Measurements from ENCODE around the gene PLXNA4. TPM values are rescaled to one million over a fixed set of nuclear protein-coding genes. Genes with fewer than 3 reads are reported as not detected.

Gene PLXNA4, protein sequence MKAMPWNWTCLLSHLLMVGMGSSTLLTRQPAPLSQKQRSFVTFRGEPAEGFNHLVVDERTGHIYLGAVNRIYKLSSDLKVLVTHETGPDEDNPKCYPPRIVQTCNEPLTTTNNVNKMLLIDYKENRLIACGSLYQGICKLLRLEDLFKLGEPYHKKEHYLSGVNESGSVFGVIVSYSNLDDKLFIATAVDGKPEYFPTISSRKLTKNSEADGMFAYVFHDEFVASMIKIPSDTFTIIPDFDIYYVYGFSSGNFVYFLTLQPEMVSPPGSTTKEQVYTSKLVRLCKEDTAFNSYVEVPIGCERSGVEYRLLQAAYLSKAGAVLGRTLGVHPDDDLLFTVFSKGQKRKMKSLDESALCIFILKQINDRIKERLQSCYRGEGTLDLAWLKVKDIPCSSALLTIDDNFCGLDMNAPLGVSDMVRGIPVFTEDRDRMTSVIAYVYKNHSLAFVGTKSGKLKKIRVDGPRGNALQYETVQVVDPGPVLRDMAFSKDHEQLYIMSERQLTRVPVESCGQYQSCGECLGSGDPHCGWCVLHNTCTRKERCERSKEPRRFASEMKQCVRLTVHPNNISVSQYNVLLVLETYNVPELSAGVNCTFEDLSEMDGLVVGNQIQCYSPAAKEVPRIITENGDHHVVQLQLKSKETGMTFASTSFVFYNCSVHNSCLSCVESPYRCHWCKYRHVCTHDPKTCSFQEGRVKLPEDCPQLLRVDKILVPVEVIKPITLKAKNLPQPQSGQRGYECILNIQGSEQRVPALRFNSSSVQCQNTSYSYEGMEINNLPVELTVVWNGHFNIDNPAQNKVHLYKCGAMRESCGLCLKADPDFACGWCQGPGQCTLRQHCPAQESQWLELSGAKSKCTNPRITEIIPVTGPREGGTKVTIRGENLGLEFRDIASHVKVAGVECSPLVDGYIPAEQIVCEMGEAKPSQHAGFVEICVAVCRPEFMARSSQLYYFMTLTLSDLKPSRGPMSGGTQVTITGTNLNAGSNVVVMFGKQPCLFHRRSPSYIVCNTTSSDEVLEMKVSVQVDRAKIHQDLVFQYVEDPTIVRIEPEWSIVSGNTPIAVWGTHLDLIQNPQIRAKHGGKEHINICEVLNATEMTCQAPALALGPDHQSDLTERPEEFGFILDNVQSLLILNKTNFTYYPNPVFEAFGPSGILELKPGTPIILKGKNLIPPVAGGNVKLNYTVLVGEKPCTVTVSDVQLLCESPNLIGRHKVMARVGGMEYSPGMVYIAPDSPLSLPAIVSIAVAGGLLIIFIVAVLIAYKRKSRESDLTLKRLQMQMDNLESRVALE (N-terminal part only)
- 10 to 100 TPM in 1 of 5 experiments, 1 to 10 TPM in 2, under 1 TPM in 2; 0.05 to 31.6 (median 3.3) TPM for total RNA-seq
- 1 to 10 TPM in 1 of 2 donors, under 1 TPM in 1; 0.24 to 1.1 TPM for polyA plus RNA-seq
- total RNA-seq = 3.6 reads per million, percentile 19 among the genes with 10 or more reads in this experiment

- ChIA-PET CTCF (no interaction called here), POLR2A (no interaction called here)
- peaks cover 61 to 85% (median 67%) of the 10 kb centered on the region in 5 donors for H3K27me3 Mint-ChIP-seq
- H3K9me3 Mint-ChIP-seq = no peaks in the 10 kb centered on the region
- peaks cover 14 to 50% (median 19%) of the 10 kb centered on the region in 7 donors for H3K4me1 Mint-ChIP-seq
- Histone ChIP-seq H3K4me3 (ENCODE audit: low read length) (peak within 1 kb of the TSS; percentile 52), H3K27me3 (ENCODE audit: control insufficient read depth in 2 of 2, insufficient read depth in 2 of 2, low read length in 2 of 2) (peaks cover 5 to 14% of the 10 kb centered on the region in 2 donors), H3K27ac (ENCODE audit: low read depth, low read length) (no peak within 1 kb of the TSS), H3K4me1 (ENCODE audit: control insufficient read depth in 2 of 2, insufficient read depth in 2 of 2, low read length in 2 of 2) (peaks cover 0 to 5% of the 10 kb centered on the region in 2 donors), H3K36me3 (ENCODE audit: control insufficient read depth in 2 of 3, insufficient read depth in 3 of 3, low read length in 3 of 3) (no peaks in the 10 kb centered on the region), H3K9me3 (ENCODE audit: control insufficient read depth in 2 of 3, low read length in 3 of 3) (no peaks in the 10 kb centered on the region)
- peak within 1 kb of the TSS; percentile 30 to 91 (median 76) for H3K4me3 Mint-ChIP-seq
- peak in 2 of 9 donors; percentile 18 to 23 for DNase-seq
- ATAC-seq = no peak
- H3K27ac Mint-ChIP-seq = no peak within 1 kb of the TSS
- H3K36me3 Mint-ChIP-seq = peaks cover 0 to 25% (median 0%) of the 10 kb centered on the region in 5 donors
- intact Hi-C loops (cut with micrococcal nuclease) = loop anchor here (1.0 to 5.0 kb wide), 3 partner anchors 59 to 506 kb away; partner anchors contain the start of gene CHCHD3 (in 1 of the 2)
These were observed at the start of gene PLXNA4 for GRCh38 chr7:132575982-132576720. TSS of gene PLXNA4 (minus strand) at chr7:132576470. CDS start at chr7:132508693, 67,777 bp downstream.

GRCh38 chr7:132625651-132626050 is 49.4 kb upstream of the PLXNA4 start:
- H3K27me3 ChIP-seq (ENCODE audit: control insufficient read depth in 2 of 2, insufficient read depth in 2 of 2, low read length in 2 of 2) = no peaks in the 10 kb centered on the region
- H3K9me3 Mint-ChIP-seq = peaks cover 0 to 3% (median 0%) of the 10 kb centered on the region in 11 donors
- no peak overlapping the region for H3K27ac Mint-ChIP-seq
- ChIA-PET CTCF (no interaction called here), POLR2A (no interaction called here)
- H3K9me3 ChIP-seq (ENCODE audit: control insufficient read depth in 2 of 3, low read length in 3 of 3) = no peaks in the 10 kb centered on the region
- no peak overlapping the region for H3K4me3 ChIP-seq (ENCODE audit: low read length)
- ATAC-seq (no peak), DNase-seq (no peak)
- no peaks in the 10 kb centered on the region for H3K4me1 ChIP-seq (ENCODE audit: control insufficient read depth in 2 of 2, insufficient read depth in 2 of 2, low read length in 2 of 2)
- no peaks in the 10 kb centered on the region for H3K36me3 ChIP-seq (ENCODE audit: control insufficient read depth in 2 of 3, insufficient read depth in 3 of 3, low read length in 3 of 3)
- H3K27me3 Mint-ChIP-seq = peaks cover 0 to 23% (median 0%) of the 10 kb centered on the region in 5 donors
- H3K36me3 Mint-ChIP-seq = no peaks in the 10 kb centered on the region
- no peak overlapping the region for H3K27ac ChIP-seq (ENCODE audit: low read depth, low read length)
- H3K4me1 Mint-ChIP-seq = peaks cover 0 to 8% (median 4%) of the 10 kb centered on the region in 7 donors
- intact Hi-C loops (cut with micrococcal nuclease) = no loop called here
- H3K4me3 Mint-ChIP-seq = no peak overlapping the region

DNA sequence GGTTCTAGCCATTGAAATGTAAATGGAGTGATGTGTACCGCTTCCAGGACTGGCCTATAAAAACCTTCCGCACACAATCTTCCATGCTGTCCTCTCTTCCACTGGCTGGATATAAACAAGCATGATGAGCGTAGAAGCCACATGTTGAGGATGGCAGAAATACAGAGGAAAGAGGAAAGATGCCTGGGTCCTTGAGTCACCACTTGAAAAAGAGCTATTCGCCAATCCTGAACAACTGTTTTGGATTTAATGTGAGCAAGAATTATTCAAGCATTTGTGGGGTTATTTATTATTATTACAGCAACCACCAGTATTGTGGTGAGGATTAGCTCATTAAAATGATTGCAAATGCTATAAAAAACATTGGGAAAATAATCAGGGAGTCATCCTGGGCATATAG is 45.8 kb upstream of the PLXNA4 start:
- no peaks in the 10 kb centered on the region for H3K36me3 Mint-ChIP-seq
- ChIA-PET POLR2A (no interaction called here), CTCF (interaction anchor here (0.7 kb wide), 1 partner anchor 613 kb away, joined by 3 read pairs; no protein-coding TSS in a partner anchor)
- H3K27ac Mint-ChIP-seq = no peak overlapping the region
- Histone ChIP-seq H3K9me3 (ENCODE audit: control insufficient read depth in 2 of 3, low read length in 3 of 3) (no peaks in the 10 kb centered on the region), H3K36me3 (ENCODE audit: control insufficient read depth in 2 of 3, insufficient read depth in 3 of 3, low read length in 3 of 3) (no peaks in the 10 kb centered on the region), H3K27me3 (ENCODE audit: control insufficient read depth in 2 of 2, insufficient read depth in 2 of 2, low read length in 2 of 2) (no peaks in the 10 kb centered on the region), H3K4me3 (ENCODE audit: low read length) (no peak overlapping the region), H3K4me1 (ENCODE audit: control insufficient read depth in 2 of 2, insufficient read depth in 2 of 2, low read length in 2 of 2) (no peaks in the 10 kb centered on the region), H3K27ac (ENCODE audit: low read depth, low read length) (no peak overlapping the region)
- H3K27me3 Mint-ChIP-seq = peaks cover 0 to 10% (median 0%) of the 10 kb centered on the region in 5 donors
- peaks cover 0 to 3% (median 0%) of the 10 kb centered on the region in 11 donors for H3K9me3 Mint-ChIP-seq
- DNase-seq (no peak), ATAC-seq (no peak)
- intact Hi-C loops (cut with micrococcal nuclease) = no loop called here
- no peaks in the 10 kb centered on the region for H3K4me1 Mint-ChIP-seq
- H3K4me3 Mint-ChIP-seq = no peak overlapping the region

DNA sequence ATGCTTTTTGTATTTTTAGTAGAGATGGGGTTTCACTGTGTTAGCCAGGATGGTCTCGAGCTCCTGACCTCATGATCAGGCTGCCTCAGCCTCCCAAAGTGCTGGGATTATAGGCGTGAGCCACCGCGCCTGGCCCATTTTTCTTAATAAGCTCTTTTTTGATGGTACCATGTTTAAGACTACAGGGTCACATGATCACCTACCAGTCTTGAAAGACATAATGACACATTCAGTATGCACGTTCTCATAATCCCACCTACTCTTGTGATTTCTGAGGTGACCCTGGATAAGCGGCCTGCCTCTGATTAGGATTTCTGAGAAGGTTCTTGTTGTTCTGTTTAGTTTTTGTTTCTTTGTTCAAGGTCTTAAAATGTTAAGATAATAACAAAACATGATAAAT is 43.7 kb upstream of the PLXNA4 start:
- Histone ChIP-seq H3K9me3 (ENCODE audit: control insufficient read depth in 2 of 3, low read length in 3 of 3) (no peaks in the 10 kb centered on the region), H3K27me3 (ENCODE audit: control insufficient read depth in 2 of 2, insufficient read depth in 2 of 2, low read length in 2 of 2) (no peaks in the 10 kb centered on the region), H3K27ac (ENCODE audit: low read depth, low read length) (no peak overlapping the region), H3K36me3 (ENCODE audit: control insufficient read depth in 2 of 3, insufficient read depth in 3 of 3, low read length in 3 of 3) (no peaks in the 10 kb centered on the region), H3K4me3 (ENCODE audit: low read length) (no peak overlapping the region), H3K4me1 (ENCODE audit: control insufficient read depth in 2 of 2, insufficient read depth in 2 of 2, low read length in 2 of 2) (no peaks in the 10 kb centered on the region)
- ATAC-seq (no peak), DNase-seq (no peak)
- ChIA-PET CTCF (no interaction called here), POLR2A (no interaction called here)
- H3K9me3 Mint-ChIP-seq = no peaks in the 10 kb centered on the region
- no peak overlapping the region for H3K4me3 Mint-ChIP-seq
- intact Hi-C loops (cut with micrococcal nuclease) = no loop called here
- H3K36me3 Mint-ChIP-seq = no peaks in the 10 kb centered on the region
- H3K27me3 Mint-ChIP-seq = peaks cover 0 to 21% (median under 1%) of the 10 kb centered on the region in 5 donors
- no peak overlapping the region for H3K27ac Mint-ChIP-seq
- peaks cover under 1 to 7% (median 1%) of the 10 kb centered on the region in 7 donors for H3K4me1 Mint-ChIP-seq

DNA sequence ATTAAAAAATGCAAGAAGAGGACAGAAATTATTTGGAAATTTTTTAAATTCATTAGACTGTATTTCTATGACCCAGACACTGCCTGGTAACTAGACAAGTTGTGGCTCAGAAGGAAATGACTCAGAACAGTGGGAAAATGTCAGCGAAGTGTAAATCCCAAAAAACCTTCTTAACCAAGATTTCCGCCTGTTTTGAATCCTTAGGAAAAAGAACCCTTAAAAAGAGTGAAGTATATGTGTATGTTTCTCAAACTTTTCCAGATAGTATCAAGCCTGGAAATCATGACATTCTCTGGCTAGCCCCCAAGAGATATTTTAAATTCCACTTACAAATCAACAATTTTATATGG is 42.7 kb upstream of the PLXNA4 start:
- ChIA-PET CTCF (no interaction called here), POLR2A (no interaction called here)
- Histone ChIP-seq H3K4me3 (ENCODE audit: low read length) (no peak overlapping the region), H3K27ac (ENCODE audit: low read depth, low read length) (no peak overlapping the region), H3K9me3 (ENCODE audit: control insufficient read depth in 2 of 3, low read length in 3 of 3) (no peaks in the 10 kb centered on the region), H3K4me1 (ENCODE audit: control insufficient read depth in 2 of 2, insufficient read depth in 2 of 2, low read length in 2 of 2) (no peaks in the 10 kb centered on the region), H3K27me3 (ENCODE audit: control insufficient read depth in 2 of 2, insufficient read depth in 2 of 2, low read length in 2 of 2) (no peaks in the 10 kb centered on the region), H3K36me3 (ENCODE audit: control insufficient read depth in 2 of 3, insufficient read depth in 3 of 3, low read length in 3 of 3) (no peaks in the 10 kb centered on the region)
- H3K27me3 Mint-ChIP-seq = peaks cover 7 to 24% (median 10%) of the 10 kb centered on the region in 5 donors
- H3K27ac Mint-ChIP-seq = no peak overlapping the region
- no peak for DNase-seq
- intact Hi-C loops (cut with micrococcal nuclease) = no loop called here
- no peaks in the 10 kb centered on the region for H3K36me3 Mint-ChIP-seq
- ATAC-seq = no peak
- H3K9me3 Mint-ChIP-seq = no peaks in the 10 kb centered on the region
- peaks cover 9 to 14% (median 10%) of the 10 kb centered on the region in 7 donors for H3K4me1 Mint-ChIP-seq
- H3K4me3 Mint-ChIP-seq = no peak overlapping the region

Data from naive thymus-derived CD4-positive, alpha-beta T cell (primary cell).